ENCODE results near the gene WDR72.

The WDR72 gene

GRCh38 chr15:53539878-53540277 lies 219.6 kb downstream of the WDR72 start:
- no peak overlapping the region for H3K4me3 ChIP-seq (ENCODE audit: low read depth, low read length)
- no peak for TF ChIP-seq CTCF (IDR thresholded peaks at IDR 0.05; ENCODE audit: borderline replicate concordance, insufficient read depth, low read depth, low read length)

GRCh38 chr15:53536479-53537120 lies 222.9 kb downstream of the WDR72 start:
- H3K4me3 ChIP-seq (ENCODE audit: low read depth, low read length), result no peak overlapping the region
- TF ChIP-seq CTCF (IDR thresholded peaks at IDR 0.05; ENCODE audit: borderline replicate concordance, insufficient read depth, low read depth, low read length), result no peak

- H3K4me3 ChIP-seq (ENCODE audit: low read depth, low read length), result no peak overlapping the region
- no peak for TF ChIP-seq CTCF (IDR thresholded peaks at IDR 0.05; ENCODE audit: borderline replicate concordance, insufficient read depth, low read depth, low read length)
Observed at GRCh38 chr15:53535886-53536285, 223.6 kb downstream of the WDR72 start.

DNA sequence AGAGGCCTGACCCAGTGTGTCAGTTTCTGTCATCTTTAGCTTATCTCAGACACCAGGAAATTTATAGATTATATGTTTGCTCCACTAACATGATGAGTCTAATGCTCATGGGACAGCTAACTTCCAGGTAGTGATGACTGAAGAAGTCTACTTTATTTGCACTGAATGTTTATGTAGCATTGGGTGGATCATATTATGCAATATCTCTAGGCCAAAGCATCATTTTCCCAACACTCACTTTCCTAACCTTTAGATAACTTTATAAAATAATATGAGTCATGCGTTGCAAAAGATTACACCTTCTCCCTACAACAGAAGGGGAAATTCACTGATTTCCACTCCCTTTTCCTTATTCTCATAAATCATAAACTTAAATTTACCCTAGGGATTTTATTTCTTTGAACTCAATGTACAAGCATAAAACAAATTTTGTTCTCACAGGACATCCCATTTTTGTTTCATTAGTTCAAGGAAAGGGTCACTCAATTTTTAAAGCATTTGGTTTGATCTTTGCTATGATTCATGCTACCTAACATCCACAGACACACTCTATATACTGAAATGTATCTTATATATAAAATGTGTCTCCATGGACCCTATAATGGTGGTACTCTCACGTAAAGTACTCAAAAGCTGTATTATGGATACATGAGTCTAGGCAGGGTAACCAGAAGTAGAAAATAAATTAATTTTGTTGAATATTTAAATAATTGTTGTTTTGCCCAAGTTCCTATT lies 225.2 kb downstream of the WDR72 start:
- TF ChIP-seq CTCF (IDR thresholded peaks at IDR 0.05; ENCODE audit: borderline replicate concordance, insufficient read depth, low read depth, low read length), result no peak
- no peak overlapping the region for H3K4me3 ChIP-seq (ENCODE audit: low read depth, low read length)

DNA sequence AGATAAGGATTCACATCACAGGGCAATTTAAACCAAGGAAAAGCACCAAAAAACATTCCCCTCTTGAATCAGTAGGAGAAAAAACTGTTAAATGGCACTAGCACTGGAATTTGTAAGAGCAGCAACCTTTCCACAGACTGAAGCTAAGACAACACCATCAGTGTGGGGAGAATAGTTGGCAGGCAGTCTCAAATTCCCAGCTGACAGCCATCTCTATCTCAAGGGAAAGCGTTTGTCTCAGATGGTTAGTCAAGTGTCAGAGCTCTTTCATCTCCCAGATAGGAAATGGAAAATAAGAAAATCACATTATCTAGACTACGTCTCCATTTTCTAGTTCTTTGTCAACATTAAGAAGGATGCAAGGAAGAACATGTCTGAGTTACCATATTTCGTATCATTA lies 228.7 kb downstream of the WDR72 start:
- TF ChIP-seq CTCF (IDR thresholded peaks at IDR 0.05; ENCODE audit: borderline replicate concordance, insufficient read depth, low read depth, low read length), result no peak
- H3K4me3 ChIP-seq (ENCODE audit: low read depth, low read length), result no peak overlapping the region

- no peak for TF ChIP-seq CTCF (IDR thresholded peaks at IDR 0.05; ENCODE audit: borderline replicate concordance, insufficient read depth, low read depth, low read length)
- no peak overlapping the region for H3K4me3 ChIP-seq (ENCODE audit: low read depth, low read length)
Observed at GRCh38 chr15:53527996-53528395, 231.5 kb downstream of the WDR72 start.

DNA sequence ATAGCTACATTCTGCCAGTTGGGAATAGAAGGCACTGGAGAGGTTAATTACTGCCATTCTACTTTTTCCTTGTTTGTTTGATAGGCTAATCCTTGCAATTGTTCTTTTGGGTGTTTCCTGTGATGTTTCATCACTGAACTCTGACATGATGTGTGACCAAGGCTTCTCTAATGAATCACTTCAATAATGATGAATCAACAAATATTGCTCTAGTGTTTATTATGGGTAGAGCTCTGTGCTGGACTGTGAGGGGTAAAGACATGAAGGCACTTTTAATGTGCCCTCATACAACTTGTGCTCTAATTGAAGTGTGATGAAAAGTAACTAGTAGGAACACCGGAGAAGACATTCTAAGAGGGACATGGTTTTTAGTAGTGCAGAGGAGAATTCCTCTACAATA lies 233.6 kb downstream of the WDR72 start:
- no peak overlapping the region for H3K4me3 ChIP-seq (ENCODE audit: low read depth, low read length)
- TF ChIP-seq CTCF (IDR thresholded peaks at IDR 0.05; ENCODE audit: borderline replicate concordance, insufficient read depth, low read depth, low read length), result no peak
